Karpas-422 (cell line): ENCODE results near the gene LDHD. TPM values are rescaled to one million over a fixed set of nuclear protein-coding genes. Genes with fewer than 3 reads are reported as not detected.

ENCODE experiments used
- DNase-seq: peaks from one replicate; pipeline ENCODE4 v3.0.0-alpha.2; 2015
- H2AFZ ChIP-seq: fragments of 200-600 bp; sonication (generic); 2 replicates; pipeline ENCODE4 v1.6.1; 2014; ENCODE audit warnings: antibody characterized with exemption, low read length, mixed read lengths
- H3K27ac ChIP-seq: fragments of 200-600 bp; sonication (generic); 2 replicates; pipeline ENCODE4 v1.5.1; 2014; ENCODE audit warnings: mild to moderate bottlenecking, low read length, moderate library complexity
- H3K27me3 ChIP-seq: fragments of 200-600 bp; sonication (generic); 2 replicates; pipeline ENCODE4 v1.6.1; 2014; ENCODE audit warnings: low read length, mixed read lengths
- H3K36me3 ChIP-seq: fragments of 200-600 bp; sonication (generic); 2 replicates; pipeline ENCODE4 v1.6.1; 2014; ENCODE audit warnings: low read length, mixed read lengths; ENCODE audit not compliant: insufficient read depth
- H3K4me1 ChIP-seq: fragments of 200-600 bp; sonication (generic); 2 replicates; pipeline ENCODE4 v1.6.1; 2014; ENCODE audit warnings: mild to moderate bottlenecking, low read length, mixed read lengths
- H3K4me2 ChIP-seq: fragments of 200-600 bp; sonication (generic); 2 replicates; pipeline ENCODE4 v1.6.1; 2014; ENCODE audit warnings: low read length, low read depth, mild to moderate bottlenecking; ENCODE audit not compliant: poor library complexity, severe bottlenecking
- H3K4me3 ChIP-seq: fragments of 200-600 bp; sonication (generic); 2 replicates; pipeline ENCODE4 v1.5.1; 2014; ENCODE audit warnings: mild to moderate bottlenecking, antibody characterized with exemption, low read length, mixed read lengths
- H3K79me2 ChIP-seq: fragments of 200-600 bp; sonication (generic); 2 replicates; pipeline ENCODE4 v1.6.1; 2014; ENCODE audit warnings: mild to moderate bottlenecking, low read length, mixed read lengths
- H3K9ac ChIP-seq: fragments of 200-600 bp; sonication (generic); 2 replicates; pipeline ENCODE4 v1.6.0; 2014; ENCODE audit warnings: low read length
- H3K9me2 ChIP-seq: fragments of 200-600 bp; sonication (generic), shearing (Covaris generic); replicated peaks from 2 replicates; pipeline ENCODE4 v1.6.0; 2014; ENCODE audit warnings: mild to moderate bottlenecking, low read length, moderate library complexity; ENCODE audit not compliant: insufficient read depth
- H3K9me3 ChIP-seq: fragments of 300-700, 200-600 bp; sonication (generic); 2 replicates; pipeline ENCODE4 v1.6.1; 2014; ENCODE audit warnings: low read length, mixed read lengths
- H4K20me1 ChIP-seq: fragments of 200-600 bp; sonication (generic); 2 replicates; pipeline ENCODE4 v1.6.1; 2014; ENCODE audit warnings: mild to moderate bottlenecking, antibody characterized with exemption, low read length, low read depth; ENCODE audit not compliant: insufficient read depth
- total RNA-seq: library from RNA; depleted of rRNA; stranded (reverse); fragments of >200 nt; shearing (Covaris generic); gene quantifications from 2 replicates; pipeline ENCODE4 v1.2.3, GENCODE V29; 2014; ENCODE audit warnings: low replicate concordance

LDHD gene
- total RNA-seq, 1 experiment from 2014 or later = not detected

- Histone ChIP-seq H3K9me3 (peaks cover 10% of the 10 kb centered on the region), H3K27me3 (no peaks in the 10 kb centered on the region), H3K27ac (no peak overlapping the region), H3K9me2 (no peaks in the 10 kb centered on the region), H3K4me1 (no peaks in the 10 kb centered on the region), H3K4me3 (no peak overlapping the region), H3K36me3 (no peaks in the 10 kb centered on the region), H3K79me2 (no peaks in the 10 kb centered on the region), H2AFZ (no peak overlapping the region), H3K4me2 (no peak overlapping the region), H4K20me1 (no peaks in the 10 kb centered on the region), H3K9ac (no peak overlapping the region)
- no peak for DNase-seq
Measured at GRCh38 chr16:75120253-75120652, 3.7 kb upstream of the LDHD start.

- peaks cover 10% of the 10 kb centered on the region for H3K9me3 ChIP-seq
- H3K4me3 ChIP-seq = no peak overlapping the region
- H3K9me2 ChIP-seq = no peaks in the 10 kb centered on the region
- no peaks in the 10 kb centered on the region for H3K79me2 ChIP-seq
- H3K36me3 ChIP-seq = no peaks in the 10 kb centered on the region
- no peak overlapping the region for H3K27ac ChIP-seq
- no peaks in the 10 kb centered on the region for H3K4me1 ChIP-seq
- no peaks in the 10 kb centered on the region for H3K27me3 ChIP-seq
- no peak overlapping the region for H3K4me2 ChIP-seq
- no peak overlapping the region for H2AFZ ChIP-seq
- no peak for DNase-seq
- no peak overlapping the region for H3K9ac ChIP-seq
- no peaks in the 10 kb centered on the region for H4K20me1 ChIP-seq
Measured at GRCh38 chr16:75118943-75119539, 2.5 kb upstream of the LDHD start.

- H3K4me1 ChIP-seq = no peaks in the 10 kb centered on the region; the same call in 1 of the 2 replicates
- no peaks in the 10 kb centered on the region for H3K27me3 ChIP-seq
- H3K4me3 ChIP-seq = no peak overlapping the region
- H3K9ac ChIP-seq = no peak overlapping the region
- no peak overlapping the region for H3K4me2 ChIP-seq
- H3K36me3 ChIP-seq = no peaks in the 10 kb centered on the region
- no peak overlapping the region for H3K27ac ChIP-seq
- peaks cover 7% of the 10 kb centered on the region for H3K9me3 ChIP-seq
- no peaks in the 10 kb centered on the region for H3K9me2 ChIP-seq
- H3K79me2 ChIP-seq = no peaks in the 10 kb centered on the region
- H2AFZ ChIP-seq = no peak overlapping the region
- DNase-seq = no peak
- H4K20me1 ChIP-seq = no peaks in the 10 kb centered on the region
Measured at GRCh38 chr16:75116911-75117245, 298 bp upstream of the LDHD start.

- H2AFZ ChIP-seq = no peak overlapping the region
- no peak overlapping the region for H3K9ac ChIP-seq
- H3K27me3 ChIP-seq = no peaks in the 10 kb centered on the region
- H3K4me2 ChIP-seq = no peak overlapping the region
- no peaks in the 10 kb centered on the region for H3K9me3 ChIP-seq
- H3K79me2 ChIP-seq = no peaks in the 10 kb centered on the region
- H3K36me3 ChIP-seq = no peaks in the 10 kb centered on the region
- H4K20me1 ChIP-seq = no peaks in the 10 kb centered on the region
- H3K4me3 ChIP-seq = no peak overlapping the region
- H3K4me1 ChIP-seq = peaks cover 16% of the 10 kb centered on the region
- H3K27ac ChIP-seq = no peak overlapping the region
- H3K9me2 ChIP-seq = no peaks in the 10 kb centered on the region
- no peak for DNase-seq
Measured at GRCh38 chr16:75114946-75115825, 1.4 kb downstream of the LDHD start.

- no peak overlapping the region for H3K4me2 ChIP-seq
- H4K20me1 ChIP-seq = no peaks in the 10 kb centered on the region
- no peaks in the 10 kb centered on the region for H3K9me3 ChIP-seq
- H3K79me2 ChIP-seq = no peaks in the 10 kb centered on the region
- no peak overlapping the region for H2AFZ ChIP-seq
- no peak overlapping the region for H3K9ac ChIP-seq
- no peaks in the 10 kb centered on the region for H3K36me3 ChIP-seq
- no peak overlapping the region for H3K4me3 ChIP-seq
- H3K9me2 ChIP-seq = no peaks in the 10 kb centered on the region
- H3K4me1 ChIP-seq = peaks cover 24% of the 10 kb centered on the region
- no peak for DNase-seq
- no peak overlapping the region for H3K27ac ChIP-seq
- no peaks in the 10 kb centered on the region for H3K27me3 ChIP-seq
Measured at GRCh38 chr16:75114179-75114945, 2.2 kb downstream of the LDHD start.

- no peak for DNase-seq
- no peak overlapping the region for H3K27ac ChIP-seq
Measured at GRCh38 chr16:75113541-75114121, 2.9 kb downstream of the LDHD start.

GRCh38 chr16:75112734-75113491 lies 3.7 kb downstream of the LDHD start:
- no peak overlapping the region for H3K4me3 ChIP-seq
- no peaks in the 10 kb centered on the region for H3K9me2 ChIP-seq
- no peak overlapping the region for H3K9ac ChIP-seq
- H3K4me1 ChIP-seq = peaks cover 38% of the 10 kb centered on the region
- H3K27me3 ChIP-seq = no peaks in the 10 kb centered on the region
- H3K36me3 ChIP-seq = no peaks in the 10 kb centered on the region
- H2AFZ ChIP-seq = no peak overlapping the region
- H4K20me1 ChIP-seq = no peaks in the 10 kb centered on the region
- no peaks in the 10 kb centered on the region for H3K9me3 ChIP-seq
- DNase-seq = no peak
- H3K79me2 ChIP-seq = no peaks in the 10 kb centered on the region
- no peak overlapping the region for H3K4me2 ChIP-seq
- H3K27ac ChIP-seq = no peak overlapping the region

More at GRCh38 chr16:75113541-75114121, 2.9 kb downstream of the LDHD start:
- Histone ChIP-seq H4K20me1 (no peaks in the 10 kb centered on the region), H3K36me3 (no peaks in the 10 kb centered on the region), H2AFZ (no peak overlapping the region), H3K9ac (no peak overlapping the region), H3K9me3 (no peaks in the 10 kb centered on the region), H3K27me3 (no peaks in the 10 kb centered on the region), H3K79me2 (no peaks in the 10 kb centered on the region), H3K4me2 (no peak overlapping the region), H3K4me3 (no peak overlapping the region), H3K9me2 (no peaks in the 10 kb centered on the region), H3K4me1 (peaks cover 32% of the 10 kb centered on the region)
